DMS 273 treated with DMSO at 0.1 percent for 48 hours (cell line): ENCODE results near the gene KCNH6.

Experiments used
- DNase-seq: peaks from one replicate; lab custom pipeline; 2025; lab: John Stamatoyannopoulos, UW

The KCNH6 gene

GRCh38 chr17:63523253-63523855 is at the start of gene KCNH6:
Gene KCNH6, plus strand, starts transcription at chr17:63523358. Its CDS starts 56 bp downstream, at chr17:63523414.
- DNase-seq = no peak

GRCh38 chr17:63474174-63474573 is 49.0 kb upstream of the KCNH6 start:
- DNase-seq = no peak

DNA sequence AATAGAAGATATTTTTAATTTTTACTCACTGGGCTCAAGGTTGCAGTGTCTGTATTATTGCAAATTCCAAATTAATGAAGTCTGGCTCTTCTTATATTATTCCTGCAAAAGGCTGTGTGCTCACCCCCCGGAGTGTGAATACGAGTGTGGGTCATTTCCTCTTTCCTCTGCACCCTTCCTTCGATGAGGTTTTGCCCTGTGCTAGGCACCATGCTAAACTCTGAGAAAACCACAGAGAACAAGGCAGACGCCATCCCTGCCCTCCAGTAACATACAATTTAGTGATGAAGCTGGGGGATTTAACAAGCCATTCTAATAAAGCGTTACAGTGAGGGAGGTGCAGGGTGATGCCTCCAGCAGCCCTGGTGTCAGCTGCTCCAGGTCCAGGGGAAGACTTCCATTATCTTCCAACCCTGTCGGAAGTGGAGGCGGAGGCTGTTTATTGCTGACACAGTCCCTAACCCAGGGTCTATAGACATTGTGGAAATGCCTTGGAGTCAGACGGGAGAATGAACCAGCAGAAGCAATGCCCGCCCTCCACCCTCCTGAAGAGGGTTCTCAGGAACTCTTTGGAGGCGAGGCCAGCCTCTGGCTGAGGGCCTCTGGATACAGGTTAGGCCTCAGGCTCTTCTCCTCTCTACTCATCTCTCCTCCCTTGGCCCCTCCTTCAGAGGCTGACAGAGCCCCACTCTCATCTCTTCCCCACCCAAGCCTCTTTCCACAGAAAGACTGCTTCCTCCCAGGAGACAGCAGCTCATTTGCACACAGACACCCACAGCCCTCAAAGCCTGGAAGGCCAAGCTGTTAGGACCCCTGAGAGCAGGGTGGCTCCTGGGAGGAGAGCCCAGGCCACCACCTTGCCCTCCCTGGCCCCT is 48.3 kb upstream of the KCNH6 start:
- DNase-seq = no peak

DNA sequence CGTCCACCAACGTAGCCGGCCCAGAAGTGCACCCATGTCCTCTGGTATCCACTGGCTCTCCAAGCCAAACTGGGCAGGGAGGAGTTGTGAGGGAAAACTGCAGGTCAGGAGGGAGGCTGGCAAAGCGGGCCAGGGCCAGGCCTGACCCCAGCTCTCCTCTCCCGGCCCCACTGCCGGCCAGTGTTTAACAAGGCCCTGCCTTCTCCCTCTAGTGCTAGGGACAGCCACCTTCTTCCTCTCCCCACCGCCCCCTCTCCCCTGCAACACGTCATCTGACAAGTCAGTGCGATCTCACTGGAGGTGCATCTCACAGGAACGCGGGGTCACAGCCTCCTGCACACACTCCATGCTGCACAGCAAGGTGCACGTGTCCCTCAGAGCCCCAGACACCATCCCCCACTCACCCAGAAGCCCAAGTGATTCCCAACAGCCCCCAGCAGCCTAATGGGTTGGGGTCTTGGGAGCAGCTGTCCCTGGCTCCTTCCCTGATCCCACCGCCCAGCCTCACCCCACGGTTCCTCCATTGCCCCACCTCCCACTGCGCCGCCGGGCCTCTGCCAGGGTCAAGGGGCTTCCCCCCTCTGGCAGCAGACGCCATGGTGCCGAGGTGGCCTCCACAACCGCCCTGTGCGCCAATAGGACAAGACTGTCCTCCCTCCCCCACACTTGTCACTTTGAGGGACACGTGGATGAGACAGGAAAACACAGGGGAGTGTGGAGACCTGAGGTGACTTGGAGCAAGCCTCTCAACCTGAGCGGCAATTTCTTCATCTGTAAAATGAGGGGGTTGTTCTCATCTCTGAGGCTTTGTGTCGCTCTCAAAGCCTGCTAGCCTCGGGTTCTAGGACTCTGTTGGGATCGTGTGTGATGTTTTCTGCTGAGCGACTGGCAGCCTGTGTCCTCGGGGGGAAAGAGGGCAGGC is 47.4 kb upstream of the KCNH6 start:
- no peak for DNase-seq

DNA sequence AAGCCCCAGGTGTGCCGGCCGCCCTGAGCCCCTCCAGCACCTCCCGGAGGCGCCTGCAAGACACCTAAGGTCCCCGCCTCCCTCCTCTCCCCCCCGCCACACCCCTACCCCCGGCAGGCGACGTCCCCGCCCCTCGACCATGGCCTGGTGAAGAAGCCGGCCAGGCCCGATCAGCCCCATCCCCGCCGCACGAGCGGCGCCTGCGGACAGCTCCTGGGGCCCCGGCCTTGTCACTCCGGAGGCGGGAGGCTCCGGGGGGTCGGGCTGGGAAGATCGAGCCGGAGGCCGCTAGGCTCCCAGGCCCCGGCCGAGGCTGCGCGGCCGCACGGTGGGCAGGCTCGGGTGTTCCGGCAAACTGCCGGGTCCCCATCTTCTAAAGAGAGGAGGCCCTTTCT is 46.7 kb upstream of the KCNH6 start:
- DNase-seq = no peak

DNA sequence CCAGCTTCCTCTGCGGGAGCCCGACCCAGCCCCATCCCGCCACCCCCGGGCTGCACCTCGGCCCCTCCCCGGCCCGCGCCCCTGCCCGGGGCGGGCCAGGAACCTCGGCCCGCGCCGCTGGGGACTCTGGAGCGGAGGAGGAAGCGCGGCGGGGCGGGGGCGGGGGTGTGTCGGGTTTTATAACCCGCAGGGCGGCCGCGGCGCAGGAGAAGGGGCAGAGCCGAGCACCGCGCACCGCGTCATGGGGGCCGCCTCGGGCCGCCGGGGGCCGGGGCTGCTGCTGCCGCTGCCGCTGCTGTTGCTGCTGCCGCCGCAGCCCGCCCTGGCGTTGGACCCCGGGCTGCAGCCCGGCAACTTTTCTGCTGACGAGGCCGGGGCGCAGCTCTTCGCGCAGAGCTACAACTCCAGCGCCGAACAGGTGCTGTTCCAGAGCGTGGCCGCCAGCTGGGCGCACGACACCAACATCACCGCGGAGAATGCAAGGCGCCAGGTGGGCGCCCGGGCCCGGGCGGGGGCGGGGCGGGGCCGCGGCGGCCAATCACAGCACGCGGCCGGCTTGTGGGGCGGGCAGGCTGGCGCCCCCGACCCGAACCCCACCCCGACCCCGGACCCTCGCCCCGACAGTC is 46.2 kb upstream of the KCNH6 start, which contains the start of gene ACE:
Gene ACE (plus strand): TSS at position 208 of the 626 bp plus-strand sequence. CDS start 34 bp downstream, at position 242.
- DNase-seq = no peak

- DNase-seq = no peak
Observed at GRCh38 chr17:63477480-63478440, 45.4 kb upstream of the KCNH6 start.

DNA sequence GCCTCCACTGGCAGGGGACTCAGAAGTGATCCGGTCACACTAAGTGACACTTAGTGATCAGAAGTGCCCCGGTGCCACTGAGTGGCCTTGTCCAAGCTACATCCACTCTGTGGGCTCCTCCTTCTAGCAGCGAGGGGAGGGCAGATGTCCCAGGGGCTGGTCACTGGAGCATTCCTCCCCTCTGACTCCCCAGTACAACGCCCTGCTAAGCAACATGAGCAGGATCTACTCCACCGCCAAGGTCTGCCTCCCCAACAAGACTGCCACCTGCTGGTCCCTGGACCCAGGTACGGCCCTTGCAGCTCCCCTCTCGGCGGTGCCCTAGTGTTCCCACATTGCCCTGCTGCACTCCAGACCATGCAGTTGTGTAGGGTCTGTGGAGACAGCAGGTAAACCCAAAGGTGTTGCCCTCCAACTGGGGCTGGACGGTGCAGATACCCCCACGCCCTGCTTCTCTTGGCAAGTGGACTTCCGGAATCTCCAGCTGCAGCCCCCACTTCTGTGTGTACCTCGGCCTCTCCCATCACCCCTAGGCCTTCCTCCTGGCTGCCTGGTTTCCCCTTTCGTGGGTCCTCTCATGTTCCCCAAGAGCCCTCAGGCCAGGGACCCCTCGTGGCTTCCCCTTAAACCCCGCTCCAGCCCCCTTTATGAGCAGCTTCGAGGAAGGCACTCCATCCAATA is 44.2 kb upstream of the KCNH6 start:
- DNase-seq = peak; percentile 30

- DNase-seq = peak; percentile 61
Observed at GRCh38 chr17:63479495-63480184, 43.5 kb upstream of the KCNH6 start.

DNA sequence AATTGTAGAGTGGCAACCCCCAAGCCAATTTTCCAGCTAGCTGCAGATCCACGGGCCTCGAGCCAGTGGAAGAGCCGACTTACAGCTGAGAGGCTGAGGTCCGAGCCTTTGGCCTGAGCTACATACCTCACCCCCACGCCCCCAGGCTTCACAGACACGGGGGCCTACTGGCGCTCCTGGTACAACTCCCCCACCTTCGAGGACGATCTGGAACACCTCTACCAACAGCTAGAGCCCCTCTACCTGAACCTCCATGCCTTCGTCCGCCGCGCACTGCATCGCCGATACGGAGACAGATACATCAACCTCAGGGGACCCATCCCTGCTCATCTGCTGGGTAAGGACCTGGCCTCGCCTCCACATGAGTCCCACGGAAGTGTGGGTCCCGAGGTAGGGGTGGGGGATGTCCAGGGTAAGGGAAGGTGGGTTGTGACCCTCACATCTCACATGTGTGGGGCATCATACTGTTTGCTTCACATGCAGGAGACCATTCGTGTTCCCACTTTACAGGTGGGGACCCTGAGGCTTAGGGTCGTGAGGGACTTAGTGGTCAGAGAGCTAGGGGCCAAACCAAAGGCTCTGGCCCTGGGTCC is 42.9 kb upstream of the KCNH6 start:
- DNase-seq = no peak

- peak; percentile 55 for DNase-seq
Observed at GRCh38 chr17:63480826-63481487, 42.2 kb upstream of the KCNH6 start.

DNA sequence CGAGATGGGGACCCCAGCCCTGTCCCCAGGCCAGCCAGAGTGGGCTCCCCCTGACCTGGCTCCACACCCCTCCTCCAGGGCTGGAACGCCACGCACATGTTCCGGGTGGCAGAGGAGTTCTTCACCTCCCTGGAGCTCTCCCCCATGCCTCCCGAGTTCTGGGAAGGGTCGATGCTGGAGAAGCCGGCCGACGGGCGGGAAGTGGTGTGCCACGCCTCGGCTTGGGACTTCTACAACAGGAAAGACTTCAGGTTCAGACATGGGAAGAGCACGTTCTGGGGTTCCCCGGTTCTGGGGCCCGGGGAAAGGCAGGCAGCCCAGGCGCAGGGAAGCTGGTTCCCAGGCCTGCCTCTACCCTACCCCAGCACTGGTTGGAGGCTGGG is 41.7 kb upstream of the KCNH6 start:
- DNase-seq = no peak

GRCh38 chr17:63482509-63482908 is 40.6 kb upstream of the KCNH6 start:
- DNase-seq = no peak

DNA sequence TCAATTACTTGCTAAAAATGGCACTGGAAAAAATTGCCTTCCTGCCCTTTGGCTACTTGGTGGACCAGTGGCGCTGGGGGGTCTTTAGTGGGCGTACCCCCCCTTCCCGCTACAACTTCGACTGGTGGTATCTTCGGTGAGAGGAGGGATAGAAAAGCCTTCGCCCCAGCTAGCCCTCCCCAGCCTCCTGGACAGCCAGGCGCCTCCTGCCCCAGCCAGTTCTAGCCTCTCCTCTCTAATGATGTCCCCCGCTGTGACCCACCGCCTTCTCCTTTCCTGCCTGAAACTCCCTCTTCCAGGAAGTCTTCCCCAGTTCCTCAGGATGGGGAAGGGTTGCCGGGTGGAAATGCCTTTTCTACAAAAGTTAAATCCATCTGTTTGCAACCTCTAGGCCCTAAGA is 40.1 kb upstream of the KCNH6 start:
- no peak for DNase-seq

DNA sequence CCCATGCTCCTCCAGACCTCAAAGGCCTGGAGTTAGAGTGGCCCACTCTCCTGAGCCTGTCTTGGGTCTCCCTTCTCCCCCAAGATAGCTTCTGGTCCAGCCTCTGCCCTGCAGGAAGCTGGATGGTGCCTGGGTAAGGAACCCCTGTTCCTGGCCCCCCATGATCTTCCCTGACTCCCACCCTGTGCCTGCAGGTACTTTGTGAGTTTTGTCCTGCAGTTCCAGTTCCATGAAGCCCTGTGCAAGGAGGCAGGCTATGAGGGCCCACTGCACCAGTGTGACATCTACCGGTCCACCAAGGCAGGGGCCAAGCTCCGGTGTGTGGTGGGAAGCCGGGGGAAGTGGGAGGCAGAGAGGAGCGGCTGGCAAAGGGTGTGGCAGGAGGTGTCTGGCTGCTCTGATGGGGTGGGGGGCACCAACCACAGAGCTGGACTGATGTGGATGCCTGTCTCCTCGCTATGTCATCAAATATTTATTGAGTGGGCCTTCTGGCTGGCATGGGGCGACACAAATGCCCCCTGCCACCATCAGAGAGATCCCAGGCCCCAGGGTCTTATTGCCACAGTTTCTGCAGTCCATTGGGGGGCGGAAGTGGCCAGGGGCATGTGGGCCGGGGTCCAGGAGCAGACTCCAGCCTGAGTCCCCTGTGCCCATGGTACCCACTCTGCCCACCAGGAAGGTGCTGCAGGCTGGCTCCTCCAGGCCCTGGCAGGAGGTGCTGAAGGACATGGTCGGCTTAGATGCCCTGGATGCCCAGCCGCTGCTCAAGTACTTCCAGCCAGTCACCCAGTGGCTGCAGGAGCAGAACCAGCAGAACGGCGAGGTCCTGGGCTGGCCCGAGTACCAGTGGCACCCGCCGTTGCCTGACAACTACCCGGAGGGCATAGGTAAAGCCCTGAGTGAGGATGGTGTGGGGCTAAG is 39.2 kb upstream of the KCNH6 start:
- DNase-seq = no peak

GRCh38 chr17:63486317-63487013 is 36.7 kb upstream of the KCNH6 start:
- DNase-seq = no peak

DNA sequence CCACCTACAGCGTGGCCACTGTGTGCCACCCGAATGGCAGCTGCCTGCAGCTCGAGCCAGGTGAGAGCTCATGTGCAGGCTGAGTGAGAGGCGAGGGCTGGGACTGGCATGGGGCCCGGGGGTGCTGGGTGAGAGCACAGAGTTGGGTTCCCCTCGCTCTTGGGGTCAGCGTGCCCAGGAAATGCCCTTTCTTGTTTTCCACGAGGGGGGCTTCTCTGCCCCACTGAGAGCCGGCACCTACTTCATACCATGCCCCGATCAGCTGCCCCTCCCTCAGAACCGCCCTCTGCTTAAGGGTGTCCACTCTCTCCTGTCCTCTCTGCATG is 36.2 kb upstream of the KCNH6 start:
- DNase-seq = no peak
